ENCODE measurements around the gene CNPPD1.
"Not testable (repeated sequence)": the region's sequence is repeated elsewhere in the genome, so short reads cannot be mapped to it uniquely, and the experiment has no call there.

The CNPPD1 gene

DNA sequence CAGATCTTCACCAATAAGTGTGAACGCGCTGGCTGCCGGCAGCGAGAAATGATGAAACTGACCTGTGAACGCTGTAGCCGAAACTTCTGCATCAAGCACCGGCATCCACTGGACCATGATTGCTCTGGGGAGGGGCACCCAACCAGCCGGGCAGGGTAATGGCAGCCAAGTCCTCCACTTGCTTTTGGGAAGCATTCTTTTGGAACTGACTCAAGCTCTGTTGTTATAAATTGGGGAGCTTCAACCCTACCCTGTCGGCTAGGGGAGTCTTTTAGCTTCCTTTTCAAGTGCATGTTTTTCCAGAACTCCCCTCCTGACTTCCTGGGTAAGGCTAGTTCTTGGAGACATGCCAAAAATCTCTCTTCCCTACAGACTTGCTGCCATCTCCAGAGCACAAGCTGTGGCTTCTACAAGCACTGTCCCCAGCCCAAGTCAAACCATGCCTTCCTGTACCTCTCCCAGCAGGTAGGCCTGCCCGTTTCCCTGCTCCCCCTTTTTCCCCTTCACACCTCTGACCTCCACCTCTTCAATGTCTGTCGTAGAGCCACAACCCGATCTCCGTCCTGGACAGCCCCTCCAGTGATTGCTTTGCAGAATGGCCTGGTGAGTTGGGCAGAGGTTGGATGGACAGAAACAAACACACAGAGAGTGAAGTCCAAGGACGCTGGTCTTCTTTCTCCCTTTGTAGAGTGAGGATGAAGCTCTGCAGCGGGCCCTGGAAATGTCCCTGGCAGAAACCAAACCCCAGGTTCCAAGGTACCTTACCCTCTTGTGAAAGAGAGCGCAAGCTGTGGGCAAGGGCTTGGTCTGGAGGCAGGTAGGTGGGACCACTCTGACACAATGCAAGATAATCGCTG lies 31.4 kb upstream of the CNPPD1 start:
- no peak for FAIRE-seq
- DNase-seq (ENCODE audit: low spot score), result peak; percentile 14

GRCh38 chr2:219207134-219207883 lies 30.6 kb upstream of the CNPPD1 start:
- FAIRE-seq (no peak), DNase-seq (ENCODE audit: low spot score) (peak; percentile 42)

DNA sequence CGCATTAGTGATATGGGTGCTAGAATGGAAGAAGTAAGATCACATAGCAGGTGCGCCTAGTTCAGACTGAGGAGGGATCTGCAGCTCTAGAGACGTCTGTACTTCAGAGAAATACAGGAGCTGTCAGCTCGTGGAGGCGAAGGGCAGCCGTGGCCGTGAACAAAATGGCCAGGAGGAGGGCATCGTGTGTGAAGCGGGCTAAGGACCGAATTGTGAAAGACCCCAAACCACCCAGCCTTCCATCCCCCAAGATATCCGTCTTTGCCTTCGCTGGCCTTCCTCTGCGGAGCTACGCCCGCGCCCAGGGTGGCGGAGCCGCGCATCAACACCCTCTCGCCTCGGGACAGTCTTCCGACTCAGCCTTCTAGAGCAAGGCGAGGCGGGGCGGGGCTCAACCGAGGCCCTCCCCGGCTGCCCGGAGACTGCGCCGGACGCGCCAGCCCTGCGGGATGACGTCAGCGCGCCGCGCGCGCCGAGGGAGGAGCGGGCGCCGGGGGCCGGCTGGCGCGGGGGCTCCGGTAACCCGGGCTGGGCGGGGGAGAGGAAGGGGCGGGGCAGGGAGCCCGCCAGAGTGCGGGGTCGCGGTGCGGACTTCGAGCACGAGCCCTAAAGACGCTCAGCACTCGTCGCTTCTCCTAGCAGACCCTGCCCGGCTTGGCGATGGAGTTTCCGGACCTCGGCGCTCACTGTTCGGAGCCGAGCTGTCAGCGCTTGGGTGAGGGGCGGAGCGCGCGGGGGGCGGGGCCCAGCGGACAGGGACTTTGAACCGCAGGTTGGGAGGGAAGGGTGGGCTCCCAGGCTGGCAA lies 29.8 kb upstream of the CNPPD1 start, which contains the start of gene ZFAND2B:
TSS of gene ZFAND2B (plus strand) at position 455 of the 806 bp plus-strand sequence. CDS start at position 661, 206 bp downstream.
- FAIRE-seq (no peak), DNase-seq (ENCODE audit: low spot score) (peak; percentile 81)

GRCh38 chr2:219205981-219206327 lies 29.2 kb upstream of the CNPPD1 start:
- FAIRE-seq (no peak), DNase-seq (ENCODE audit: low spot score) (no peak)

DNA sequence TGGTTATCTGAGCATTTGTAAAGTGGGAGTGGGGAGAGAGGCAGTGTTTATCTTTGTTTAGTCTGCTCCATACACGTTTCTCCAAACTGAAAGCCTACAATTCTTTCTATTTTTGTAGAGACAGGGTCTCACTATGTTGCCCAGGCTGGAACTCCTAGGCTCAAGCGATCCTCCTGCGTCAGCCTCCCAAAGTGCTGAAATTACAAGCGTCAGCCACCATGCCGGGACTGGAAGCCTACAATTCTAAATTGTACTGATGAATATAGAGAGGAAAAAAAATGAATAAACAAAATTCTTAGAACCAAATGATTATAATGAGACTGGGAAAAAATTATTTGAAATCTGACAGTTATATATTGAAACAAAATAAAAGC lies 28.4 kb upstream of the CNPPD1 start:
- DNase-seq (ENCODE audit: low spot score), result no peak
- no peak for FAIRE-seq

DNA sequence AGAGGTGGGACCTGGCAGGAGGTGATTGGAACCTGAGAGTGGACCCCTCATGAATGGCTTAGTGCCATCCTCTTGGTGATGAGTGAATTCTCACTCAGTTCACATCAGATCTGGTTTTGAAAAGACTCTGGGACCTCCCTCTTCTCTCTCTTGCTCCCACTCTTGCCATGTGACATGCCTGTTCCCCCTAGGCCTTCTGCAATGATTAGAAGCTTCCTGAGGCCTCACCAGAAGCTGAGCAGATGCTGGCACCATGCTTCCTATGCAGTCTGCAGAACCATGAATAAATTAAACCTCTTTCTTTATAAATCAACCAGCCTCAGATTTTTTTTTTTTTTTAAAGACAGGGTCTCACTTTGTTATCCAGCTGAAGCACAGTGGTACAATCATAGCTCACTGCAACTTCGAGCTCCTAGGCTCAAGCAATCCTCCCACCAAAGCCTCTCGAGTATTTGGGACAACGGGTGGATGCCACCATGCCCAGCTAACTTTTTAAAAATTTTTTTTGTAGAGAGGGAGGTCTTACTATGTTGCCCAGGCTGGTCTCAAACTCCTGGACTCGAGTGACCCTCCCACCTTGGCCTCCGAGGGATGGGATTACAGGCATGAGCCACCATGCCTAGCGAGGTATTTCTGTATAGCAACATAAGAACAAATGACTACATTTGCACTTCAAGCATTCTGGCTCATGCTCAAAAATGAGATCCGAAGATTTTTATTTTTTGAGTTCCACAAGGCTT lies 27.9 kb upstream of the CNPPD1 start:
- FAIRE-seq, result no peak
- DNase-seq (ENCODE audit: low spot score), result no peak

GRCh38 chr2:219201331-219201730 lies 24.6 kb upstream of the CNPPD1 start:
- FAIRE-seq; DNase-seq (ENCODE audit: low spot score): not testable (repeated sequence)

- DNase-seq (ENCODE audit: low spot score); FAIRE-seq: not testable (repeated sequence)
Measured at GRCh38 chr2:219200502-219201326, 24.0 kb upstream of the CNPPD1 start.

DNA sequence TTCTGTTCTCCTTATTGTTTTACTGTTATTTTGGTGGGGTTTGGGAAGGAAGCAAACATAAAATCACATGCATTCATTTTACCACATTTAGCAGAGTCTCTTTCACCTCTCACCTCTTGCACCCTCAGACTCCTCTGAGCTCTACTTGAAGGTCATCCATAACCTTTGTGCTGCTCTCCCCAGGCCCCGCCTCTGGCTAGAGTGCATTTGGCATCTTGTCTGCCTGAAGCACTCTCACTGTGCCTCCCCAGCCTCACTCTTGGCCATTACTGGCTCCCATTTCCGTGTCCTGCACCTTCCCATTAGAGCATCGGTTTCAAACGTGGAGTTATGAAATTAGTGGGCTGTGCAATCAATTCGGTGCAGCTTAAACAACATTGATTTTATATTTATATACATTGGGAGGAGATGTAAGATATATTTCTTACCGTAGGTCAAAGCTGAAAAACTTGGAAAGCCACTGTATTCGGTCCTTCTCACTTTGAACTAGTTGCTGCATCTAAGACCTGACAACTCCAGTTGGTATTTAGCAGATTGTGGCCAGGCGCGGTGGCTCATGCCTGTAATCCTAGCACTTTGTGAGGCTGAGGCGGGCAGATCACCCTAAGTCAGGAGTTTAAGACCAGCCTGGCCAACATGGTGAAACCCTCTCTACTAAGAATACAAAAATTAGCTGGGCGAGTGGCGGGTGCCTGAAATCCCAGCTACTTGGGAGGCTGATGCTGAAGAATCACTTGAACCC lies 22.9 kb upstream of the CNPPD1 start:
- DNase-seq (ENCODE audit: low spot score) (no peak), FAIRE-seq (no peak)

DNA sequence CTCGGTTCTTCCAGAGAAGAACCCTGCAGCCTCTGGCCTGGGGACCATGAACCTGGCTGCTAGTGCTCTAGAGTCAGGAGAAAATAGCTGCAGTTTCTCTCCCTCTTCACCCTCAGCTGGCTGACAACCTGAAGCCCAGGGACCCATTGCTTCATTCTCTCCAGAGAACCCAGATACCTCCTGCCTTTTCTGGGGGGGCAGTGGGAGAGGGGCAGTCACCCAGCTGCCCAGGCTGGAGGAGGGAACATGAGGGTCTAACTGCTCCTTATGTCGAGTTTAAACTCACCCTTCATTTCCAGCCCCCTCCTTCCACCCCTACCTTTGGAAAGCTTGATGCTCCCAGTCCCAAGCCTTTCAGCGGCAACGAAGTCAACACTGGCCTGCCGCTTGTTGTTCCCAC lies 22.2 kb upstream of the CNPPD1 start:
- no peak for FAIRE-seq
- no peak for DNase-seq (ENCODE audit: low spot score)

- FAIRE-seq (no peak), DNase-seq (ENCODE audit: low spot score) (no peak)
Measured at GRCh38 chr2:219197388-219197787, 20.7 kb upstream of the CNPPD1 start.

DNA sequence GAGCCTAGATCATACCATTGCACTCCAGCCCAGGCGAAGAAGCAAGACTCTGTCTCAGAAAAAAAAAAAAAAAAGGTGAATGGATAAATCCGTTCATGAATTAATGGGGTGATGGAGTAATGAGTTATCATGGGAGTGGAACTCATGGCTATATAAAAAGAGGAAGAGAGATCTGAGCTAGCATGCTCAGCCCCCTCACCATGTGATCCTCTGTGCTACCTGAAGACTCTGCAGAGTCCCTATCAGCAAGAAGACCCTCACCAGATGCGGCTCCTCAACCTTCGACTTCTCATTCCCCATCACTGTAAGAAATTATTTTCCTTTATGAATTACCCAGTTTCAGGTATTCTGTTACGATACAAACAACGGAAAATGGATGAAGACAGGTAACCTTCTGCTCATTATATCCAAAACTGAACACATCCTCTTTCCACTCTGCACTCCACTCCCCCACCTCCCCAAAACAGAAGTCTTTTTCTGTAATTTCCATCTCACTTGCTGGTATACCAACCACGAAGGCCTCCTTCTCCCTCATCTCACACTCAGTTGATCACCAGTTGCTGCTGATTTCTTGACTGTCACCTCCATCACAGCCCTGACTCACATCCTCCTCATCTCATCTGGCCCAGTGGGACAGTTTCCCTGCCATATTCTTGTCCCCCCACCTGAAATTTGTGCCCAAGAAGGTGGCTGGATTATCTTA lies 10.2 kb upstream of the CNPPD1 start:
- no peak for FAIRE-seq

DNA sequence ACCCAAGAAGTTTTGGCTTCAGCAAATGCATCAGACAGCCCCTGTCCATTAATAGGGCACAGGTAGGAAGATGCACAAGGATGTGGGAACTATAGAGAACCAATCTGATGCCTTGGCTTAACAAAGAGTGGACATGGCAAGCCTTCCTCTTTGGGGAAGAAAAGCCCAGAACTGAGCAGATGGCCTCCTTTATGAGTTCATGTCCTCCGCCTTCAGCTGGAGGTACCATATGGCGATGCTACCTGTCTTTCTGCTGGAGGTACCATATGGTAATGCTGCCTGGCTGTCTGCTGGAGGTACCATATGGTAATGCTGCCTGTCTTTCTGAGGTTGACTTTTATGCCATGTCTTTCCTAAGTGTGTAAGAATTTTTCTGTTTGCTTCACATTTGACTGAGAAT lies 7.4 kb upstream of the CNPPD1 start:
- DNase-seq (ENCODE audit: low spot score) (no peak), FAIRE-seq (no peak)

More for the DNA sequence above, 10.2 kb upstream of the CNPPD1 start:
- DNase-seq (ENCODE audit: low spot score), result no peak

DNA sequence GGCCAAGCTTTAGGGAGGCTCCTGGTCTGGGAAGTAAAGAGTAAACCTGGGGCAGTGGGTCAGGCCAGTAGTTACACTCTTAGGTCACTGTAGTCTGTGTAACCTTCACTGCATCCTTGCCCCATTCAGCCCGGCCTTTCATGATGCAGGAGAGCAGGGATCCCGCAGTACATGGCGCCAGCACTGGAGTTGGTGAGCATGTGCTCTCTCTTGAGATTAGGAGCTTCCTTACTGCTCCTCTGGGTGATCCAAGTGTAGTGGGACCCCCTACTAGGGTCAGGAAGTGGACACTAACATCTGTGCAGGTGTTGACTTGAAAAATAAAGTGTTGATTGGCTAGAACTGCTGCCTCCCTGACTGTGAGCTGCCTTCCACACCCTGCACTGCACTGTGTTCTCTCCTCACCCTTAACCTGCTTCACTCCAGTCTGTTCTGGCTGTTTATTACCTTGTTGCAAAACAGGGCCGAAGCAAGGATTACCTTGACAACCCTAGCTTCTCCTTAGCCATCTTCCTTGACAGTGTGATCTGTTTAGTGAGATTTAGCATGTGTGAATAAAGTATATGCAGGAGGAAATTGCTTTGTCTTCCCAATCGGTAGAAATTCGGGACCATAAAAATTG lies 6.5 kb upstream of the CNPPD1 start:
- DNase-seq (ENCODE audit: low spot score) (no peak), FAIRE-seq (no peak)

DNA sequence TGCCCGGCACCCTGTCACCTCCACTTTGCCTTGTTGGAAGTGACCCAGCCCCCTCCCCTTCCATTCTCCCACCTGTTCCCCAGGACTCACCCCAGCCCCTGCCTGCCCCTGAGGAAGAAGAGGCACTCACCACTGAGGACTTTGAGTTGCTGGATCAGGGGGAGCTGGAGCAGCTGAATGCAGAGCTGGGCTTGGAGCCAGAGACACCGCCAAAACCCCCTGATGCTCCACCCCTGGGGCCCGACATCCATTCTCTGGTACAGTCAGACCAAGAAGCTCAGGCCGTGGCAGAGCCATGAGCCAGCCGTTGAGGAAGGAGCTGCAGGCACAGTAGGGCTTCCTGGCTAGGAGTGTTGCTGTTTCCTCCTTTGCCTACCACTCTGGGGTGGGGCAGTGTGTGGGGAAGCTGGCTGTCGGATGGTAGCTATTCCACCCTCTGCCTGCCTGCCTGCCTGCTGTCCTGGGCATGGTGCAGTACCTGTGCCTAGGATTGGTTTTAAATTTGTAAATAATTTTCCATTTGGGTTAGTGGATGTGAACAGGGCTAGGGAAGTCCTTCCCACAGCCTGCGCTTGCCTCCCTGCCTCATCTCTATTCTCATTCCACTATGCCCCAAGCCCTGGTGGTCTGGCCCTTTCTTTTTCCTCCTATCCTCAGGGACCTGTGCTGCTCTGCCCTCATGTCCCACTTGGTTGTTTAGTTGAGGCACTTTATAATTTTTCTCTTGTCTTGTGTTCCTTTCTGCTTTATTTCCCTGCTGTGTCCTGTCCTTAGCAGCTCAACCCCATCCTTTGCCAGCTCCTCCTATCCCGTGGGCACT lies 5.8 kb upstream of the CNPPD1 start:
- FAIRE-seq (no peak), DNase-seq (ENCODE audit: low spot score) (no peak)

DNA sequence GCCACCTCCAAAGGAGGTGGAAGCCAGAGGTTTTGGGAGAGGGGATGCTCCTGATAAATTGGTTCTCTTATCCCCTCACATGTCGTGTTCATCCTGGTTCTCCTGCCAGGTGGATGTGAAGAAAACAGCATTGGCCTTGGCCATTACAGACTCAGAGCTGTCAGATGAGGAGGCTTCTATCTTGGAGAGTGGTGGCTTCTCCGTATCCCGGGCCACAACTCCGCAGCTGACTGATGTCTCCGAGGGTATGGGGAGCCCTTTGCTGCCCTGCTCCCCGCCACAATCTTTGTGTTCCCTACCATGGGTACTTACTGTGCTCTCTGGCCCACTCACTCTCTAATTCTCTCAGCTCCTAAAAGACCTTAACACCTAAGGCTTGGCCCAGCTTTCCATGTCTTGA lies 4.8 kb upstream of the CNPPD1 start:
- no peak for FAIRE-seq

DNA sequence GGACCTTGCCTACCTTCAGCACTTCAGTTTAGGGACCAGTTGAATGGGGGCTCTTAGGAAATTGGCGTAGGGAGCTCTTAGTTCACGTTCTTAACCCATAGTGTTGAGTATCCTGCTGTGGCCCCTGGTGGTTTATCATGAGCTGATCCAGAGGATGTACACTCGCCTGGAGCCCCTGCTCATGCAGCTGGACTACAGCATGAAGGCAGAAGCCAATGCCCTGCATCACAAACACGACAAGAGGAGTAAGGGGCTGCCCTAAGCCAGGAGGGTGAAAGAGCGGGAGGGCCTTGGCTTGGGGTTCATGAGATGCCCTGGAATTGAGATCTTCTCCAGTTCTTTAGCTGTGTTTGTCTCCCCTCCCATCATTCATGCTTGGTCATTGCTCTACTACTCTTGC lies 4.2 kb upstream of the CNPPD1 start:
- FAIRE-seq, result no peak

More for the DNA sequence above, 4.8 kb upstream of the CNPPD1 start:
- no peak for DNase-seq (ENCODE audit: low spot score)

More for the DNA sequence above, 4.2 kb upstream of the CNPPD1 start:
- DNase-seq (ENCODE audit: low spot score), result no peak
